GM18907 (cell line): ENCODE results near the gene DOP1A.

ENCODE experiments used
- ATAC-seq: cut with Tn5 transposase; IDR thresholded peaks from one replicate; pipeline ENCODE4 v1.9.1; 2021; ENCODE audit warnings: mild to moderate bottlenecking, moderate library complexity; ENCODE audit not compliant: unreplicated experiment

DOP1A gene

DNA sequence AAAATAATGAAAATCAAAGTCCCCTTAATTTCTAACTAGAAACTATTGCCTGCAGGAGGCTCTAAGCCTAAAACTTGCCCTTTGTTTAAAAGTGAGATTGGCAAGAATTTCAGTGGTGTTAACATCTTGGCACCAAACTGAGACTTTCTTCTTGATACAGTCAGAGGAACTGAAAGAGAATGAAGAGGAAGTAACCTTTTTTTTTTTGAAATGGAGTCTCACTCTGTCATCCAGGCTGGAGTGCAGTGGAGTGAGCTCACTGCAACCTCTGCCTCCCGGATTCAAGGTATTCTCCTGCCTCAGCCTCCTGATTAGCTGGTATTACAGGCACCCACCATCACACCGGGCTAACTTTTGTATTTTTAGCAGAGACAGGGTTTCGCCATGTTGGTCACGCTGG, 3.6 kb downstream of the DOP1A start:
- ATAC-seq, result peak; percentile 67

DNA sequence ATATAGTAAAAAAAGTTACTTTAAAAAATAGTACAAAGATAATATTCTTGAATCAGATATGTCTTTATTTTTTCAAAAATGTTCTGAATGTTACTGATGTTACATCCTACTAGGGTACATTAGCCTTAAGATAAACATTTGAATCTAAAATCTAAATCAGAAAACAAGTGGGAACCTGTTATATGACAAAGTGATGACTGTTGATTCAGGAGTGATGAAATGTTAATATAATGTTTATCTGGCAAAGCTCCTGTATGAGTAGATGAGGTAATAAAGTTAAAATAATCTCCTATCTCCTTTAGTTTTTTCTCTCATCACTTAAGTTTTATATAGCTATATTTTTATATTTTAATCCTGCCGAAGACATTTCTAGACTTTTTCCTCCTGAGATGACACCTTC, 4.2 kb downstream of the DOP1A start:
- ATAC-seq, result no peak

DNA sequence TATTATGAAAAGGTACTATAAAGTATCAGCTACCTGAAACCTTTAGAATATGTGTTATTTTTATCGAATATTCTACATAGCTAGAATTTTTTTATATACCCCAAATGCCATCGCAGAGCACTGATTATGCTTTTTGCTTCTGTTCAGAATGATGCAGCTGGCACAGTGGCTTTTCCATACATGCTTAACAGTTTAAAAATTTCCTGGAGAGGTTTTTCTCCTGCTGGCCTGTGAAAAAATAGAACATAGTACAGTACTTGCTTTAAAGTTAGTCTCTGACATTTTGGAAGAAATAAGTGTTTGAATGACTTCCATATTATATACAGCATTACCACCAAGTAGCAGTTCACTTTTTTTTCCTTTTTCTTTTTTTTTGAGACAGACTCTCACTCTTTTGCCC, 5.3 kb downstream of the DOP1A start:
- ATAC-seq, result no peak

DNA sequence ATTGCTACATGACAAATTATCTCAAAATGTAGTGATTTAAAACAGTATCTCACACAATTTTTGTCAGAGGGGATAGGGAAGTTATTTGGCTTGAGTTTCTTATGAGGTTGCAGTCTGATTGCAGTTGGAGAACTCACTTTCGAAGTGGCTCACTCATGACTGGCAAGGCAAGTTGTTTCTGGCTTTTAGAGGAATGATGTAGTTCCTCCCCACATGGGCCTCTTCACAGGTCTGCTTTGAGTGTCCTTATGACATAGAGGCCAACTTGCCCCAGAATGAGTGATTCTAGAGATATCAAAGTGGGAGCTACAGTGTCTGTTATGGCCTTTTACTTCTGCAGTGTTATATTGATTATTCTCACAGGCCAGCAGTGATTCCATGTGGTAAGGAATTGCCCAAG, 6.1 kb downstream of the DOP1A start:
- ATAC-seq, result no peak

DNA sequence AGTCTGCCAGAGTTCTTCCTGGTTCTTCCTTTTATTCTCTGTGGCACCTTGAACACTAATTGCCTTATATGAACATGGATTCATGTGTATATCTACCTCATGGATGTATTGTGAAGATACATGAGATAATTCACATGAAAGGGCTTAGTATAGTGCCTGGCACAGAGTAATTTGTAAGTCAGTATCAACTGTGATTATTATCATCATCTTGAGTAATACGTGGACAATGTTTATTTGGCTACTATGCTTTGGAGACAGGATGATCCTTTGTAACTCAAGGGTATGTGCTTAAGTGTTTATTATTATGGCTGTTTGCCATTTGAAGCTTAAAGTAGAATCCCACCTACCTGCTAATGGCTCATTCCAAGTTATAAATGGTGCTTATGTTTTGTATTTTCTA, 16.0 kb downstream of the DOP1A start:
- ATAC-seq, result no peak

DNA sequence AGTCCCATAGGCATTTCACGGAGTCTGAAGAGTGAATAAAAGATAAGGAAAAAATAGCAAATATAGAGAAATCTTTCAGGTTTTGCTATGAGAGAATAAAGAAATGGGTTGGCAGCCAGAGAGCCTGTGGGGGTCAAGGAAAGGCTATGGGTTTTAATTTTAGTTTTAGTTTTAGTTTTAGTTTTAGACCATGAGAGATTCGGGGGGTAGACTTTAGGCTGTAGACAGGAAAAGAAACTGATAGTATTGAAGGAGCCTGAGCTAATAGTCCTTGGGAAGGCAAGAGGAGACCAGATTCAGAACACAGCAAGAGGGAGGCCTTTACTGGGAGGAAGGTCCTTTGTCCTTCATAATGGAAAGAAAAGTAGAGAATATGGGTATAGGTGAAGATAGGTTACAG, 19.3 kb downstream of the DOP1A start:
- peak; percentile 98 for ATAC-seq

DNA sequence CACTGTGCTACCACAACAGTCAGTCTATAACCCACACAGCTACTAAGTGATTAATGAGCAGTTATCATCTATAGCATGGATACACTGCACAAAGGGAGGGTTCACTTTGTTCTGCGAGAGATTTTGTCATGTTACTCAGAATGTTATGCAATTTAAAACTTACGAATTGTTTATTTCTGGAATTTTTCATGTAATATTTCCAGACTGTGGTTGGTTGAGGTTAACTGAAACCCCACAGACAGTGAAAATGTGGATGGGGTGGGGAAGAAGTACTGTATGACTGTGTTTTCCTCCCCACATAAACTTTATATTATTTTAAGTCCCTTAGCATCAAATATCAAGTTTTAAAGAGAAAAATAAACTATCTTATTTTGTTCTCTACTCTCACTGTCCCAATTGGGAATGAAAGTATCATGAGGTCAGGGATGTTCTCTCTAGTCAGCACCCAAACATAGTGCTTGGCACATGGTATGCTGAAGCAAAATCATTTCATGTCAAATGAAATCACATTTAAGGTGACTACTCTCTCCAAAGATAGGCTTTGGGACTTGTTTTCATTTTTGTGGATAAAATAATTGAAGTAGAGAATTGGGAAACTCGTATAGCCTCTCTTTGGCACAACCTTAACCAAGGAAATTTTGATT, 25.4 kb downstream of the DOP1A start:
- ATAC-seq, result no peak

DNA sequence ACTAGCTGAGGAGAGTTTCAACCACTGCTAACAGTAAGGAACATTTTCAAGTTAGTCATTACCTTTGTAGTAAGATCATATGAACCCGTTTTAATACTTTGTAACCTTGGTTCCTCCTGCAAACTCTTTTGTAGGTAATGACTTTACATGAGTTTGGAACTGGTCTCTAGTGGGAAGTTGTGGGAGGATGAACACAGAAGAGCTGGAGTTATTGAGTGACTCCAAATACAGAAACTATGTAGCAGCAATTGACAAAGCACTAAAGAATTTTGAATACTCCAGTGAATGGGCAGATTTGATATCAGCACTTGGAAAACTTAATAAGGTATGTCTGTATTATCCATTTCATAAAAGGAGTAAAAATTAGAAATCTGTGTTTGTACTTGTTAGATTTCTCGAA, 29.3 kb downstream of the DOP1A start:
- ATAC-seq, result no peak

DNA sequence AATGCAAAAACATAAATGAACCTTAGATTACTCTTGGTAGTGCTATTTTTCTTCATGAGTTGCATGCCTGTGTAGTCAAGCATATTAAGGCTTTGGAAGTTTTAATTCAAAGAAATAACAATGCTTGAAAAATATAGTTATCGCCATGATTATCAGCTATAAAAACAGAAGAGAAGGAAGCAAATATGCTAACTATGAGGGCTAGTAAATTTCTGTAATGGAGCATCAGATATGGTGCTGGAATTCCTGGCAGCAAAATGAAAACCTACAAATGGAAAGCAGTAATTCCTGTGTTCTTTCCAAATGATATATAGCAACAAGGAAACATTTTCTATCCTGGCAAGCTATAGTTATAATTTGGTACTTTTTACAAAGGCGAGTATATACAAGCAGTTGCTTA, 29.7 kb downstream of the DOP1A start:
- no peak for ATAC-seq

DNA sequence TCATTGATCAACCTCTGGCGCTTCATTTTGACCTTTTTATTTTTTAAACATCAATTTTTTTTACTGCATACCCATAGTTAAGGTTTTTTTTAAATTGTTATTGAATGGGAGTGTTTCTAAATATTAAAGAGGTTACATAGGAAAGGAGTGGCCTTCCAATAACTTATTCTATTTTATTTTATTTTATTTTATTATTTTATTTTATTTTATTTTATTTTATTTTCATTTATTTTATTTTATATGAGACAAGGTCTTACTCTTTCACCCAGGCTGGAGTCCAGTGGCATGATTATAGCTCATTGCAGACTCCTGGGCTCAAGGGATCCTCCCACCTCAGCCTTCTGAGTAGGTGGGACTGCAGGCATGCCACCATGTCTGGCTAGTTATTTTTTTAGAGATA, 30.2 kb downstream of the DOP1A start:
- ATAC-seq, result no peak

DNA sequence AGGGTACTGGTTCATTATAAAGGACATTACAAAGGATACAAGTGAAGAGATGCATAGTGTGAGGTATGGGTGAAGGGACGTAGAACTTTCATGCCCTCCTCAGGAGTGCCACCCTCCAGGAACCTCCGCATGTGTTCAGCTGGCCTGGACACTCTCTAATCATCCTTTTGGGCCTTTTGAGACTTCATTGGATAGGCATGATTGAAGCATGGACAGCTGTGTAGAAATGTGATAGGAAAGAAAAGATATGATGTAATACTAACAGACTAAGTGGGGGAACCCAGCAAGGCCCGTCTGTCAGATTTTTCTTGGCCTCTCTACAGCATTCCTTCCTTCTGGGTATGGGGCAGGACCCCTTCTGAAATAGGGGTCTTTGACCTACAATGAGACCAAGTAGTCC, 31.1 kb downstream of the DOP1A start:
- no peak for ATAC-seq

DNA sequence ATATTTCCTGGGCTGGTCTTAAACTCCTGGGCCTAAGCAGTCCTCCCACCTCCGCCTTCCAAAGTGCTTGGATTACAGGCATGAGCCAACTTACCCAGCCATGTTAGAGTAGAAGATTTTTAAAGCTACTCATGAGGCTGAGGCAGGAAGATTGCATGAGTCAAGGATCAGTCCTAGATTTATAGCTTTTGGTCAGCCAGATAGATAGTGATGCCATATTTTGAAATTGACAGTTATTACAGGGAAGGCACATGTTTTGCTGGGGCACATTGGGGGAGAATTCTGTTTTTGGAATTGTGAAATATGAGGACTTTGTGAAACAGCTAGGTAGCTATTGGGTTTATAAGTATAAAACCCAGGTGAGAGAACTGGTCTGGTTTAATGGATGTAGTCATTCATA, 40.9 kb downstream of the DOP1A start:
- ATAC-seq, result no peak

DNA sequence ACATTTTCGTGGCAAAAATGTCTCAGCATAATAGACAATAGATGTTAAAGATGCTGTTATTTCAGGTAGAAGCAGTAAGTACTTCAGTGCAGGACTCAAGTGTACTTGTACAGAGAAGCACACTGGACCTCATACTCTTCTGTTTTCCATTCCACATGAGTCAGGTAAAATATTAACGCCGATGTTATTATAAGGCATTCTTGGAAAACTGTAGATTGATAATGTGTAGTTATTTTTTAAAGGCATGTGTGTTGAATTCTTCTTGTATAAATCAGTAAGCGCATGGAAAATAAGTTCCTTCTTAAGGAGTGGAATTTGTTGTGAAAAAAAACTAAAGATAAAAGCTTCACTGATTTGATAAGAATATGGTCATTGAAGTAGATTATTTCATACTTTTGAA, 45.8 kb downstream of the DOP1A start:
- ATAC-seq, result no peak

DNA sequence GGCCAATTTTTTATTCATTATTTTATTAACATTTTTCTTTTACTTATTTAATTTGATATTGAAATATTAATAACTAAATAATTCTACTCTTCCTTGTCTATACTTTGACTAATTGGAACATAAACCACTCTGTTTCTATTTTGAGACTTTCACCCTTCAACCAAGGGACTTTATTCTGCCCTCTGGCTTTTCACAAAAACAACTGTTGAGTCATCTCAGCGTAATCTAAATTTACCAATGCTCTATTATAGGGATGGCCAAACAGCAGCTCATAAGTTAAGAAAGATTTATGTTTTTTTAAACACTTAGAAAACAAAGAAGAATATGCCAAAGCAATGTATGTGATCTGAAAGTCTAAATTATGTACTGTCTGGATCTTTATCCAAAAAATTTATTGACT, 46.7 kb downstream of the DOP1A start:
- no peak for ATAC-seq

DNA sequence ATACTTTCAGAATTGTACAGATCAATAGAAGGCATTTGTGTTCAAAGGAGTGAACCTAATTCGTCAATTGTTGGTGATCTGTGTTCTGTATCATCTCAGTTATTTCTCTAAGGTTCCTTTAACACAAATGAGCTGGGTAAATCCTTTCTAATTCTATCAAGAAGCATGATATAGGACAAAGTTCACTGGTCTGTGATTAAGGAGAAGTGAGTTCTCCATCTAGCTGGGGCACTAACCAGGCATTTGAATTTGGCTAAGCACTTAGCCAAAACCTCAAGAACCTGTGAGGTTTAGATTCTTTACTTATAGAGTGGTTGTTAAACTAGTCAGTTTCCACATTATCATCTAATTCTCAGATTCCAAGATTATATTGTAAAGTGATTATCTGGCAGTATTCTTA, 50.3 kb downstream of the DOP1A start:
- ATAC-seq, result no peak

DNA sequence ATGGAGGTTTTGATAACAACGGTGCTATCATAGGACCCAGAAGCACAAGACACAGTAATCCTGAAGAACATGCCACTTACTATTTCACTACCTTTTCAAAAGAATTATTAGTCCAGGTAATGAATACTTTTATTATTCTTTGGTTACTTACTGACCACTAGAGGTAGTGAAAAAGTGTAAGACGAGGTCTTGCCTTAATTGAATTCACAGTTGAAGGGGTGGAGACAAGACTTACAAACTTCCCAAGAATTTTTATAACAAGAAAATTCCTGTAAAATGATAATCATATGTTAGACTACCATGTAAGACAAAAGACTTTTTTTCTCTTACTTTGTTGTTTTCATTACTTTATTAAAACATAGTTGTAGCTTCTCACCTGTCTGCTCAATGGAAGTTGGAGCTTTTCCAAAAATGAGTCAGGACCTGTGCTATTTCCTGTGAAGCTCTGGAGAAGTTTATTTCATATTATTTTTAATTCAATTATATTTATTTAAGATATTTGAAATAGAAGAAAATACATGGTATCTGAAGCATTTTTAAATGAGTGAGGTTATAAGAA, 52.4 kb downstream of the DOP1A start:
- ATAC-seq, result no peak

DNA sequence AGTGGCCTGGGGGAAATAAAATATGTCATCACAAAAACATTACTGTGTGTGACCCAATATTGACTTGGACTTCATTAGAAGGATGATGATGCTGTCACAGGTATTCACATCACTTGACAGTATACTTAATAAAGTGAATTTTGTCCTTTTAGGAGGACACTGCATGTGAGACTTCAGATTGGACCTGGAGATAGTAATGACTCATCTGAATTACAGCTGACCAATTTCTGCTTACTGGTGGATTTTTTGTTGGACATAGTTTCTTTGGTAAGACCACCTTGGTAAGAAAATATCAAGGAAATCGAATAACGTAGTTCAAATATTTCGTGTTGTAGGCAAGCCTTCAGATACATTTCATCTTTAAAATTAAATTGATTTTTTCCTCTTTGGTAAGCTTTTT, 57.1 kb downstream of the DOP1A start:
- no peak for ATAC-seq

DNA sequence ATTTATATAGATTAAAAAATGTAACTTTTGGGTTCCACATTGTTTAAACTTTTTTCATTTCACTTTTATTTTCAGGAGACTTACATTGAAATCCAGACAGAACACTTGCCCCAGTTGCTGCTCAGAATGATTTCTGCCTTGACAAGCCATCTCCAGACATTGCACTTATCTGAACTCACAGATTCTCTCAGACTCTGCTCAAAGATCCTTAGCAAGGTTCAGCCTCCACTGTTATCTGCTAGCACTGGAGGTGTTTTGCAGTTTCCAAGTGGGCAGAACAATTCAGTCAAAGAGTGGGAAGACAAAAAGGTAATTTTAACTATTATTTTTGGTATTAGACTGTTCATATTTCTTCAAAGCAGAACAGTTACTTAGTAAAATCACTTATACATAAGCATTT, 58.0 kb downstream of the DOP1A start:
- ATAC-seq, result no peak

DNA sequence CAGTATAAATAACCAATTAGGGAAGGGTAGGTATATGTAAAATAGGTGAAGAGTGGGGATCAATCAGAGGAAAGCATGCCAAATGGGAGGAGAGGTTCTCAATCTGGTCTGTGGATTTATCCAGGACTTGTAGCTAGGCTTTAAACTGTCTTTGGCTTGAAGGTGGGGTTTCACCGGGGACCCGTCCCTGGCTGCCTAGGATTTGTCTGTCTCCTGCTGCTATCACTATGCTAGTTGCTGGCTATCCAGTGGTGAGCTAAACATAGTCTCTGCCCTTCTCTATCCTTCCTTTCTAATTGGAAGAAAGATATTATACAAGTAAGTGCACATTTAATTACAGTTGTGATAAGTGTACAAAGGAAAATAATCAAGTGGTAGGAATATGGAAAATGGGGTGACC, 58.8 kb downstream of the DOP1A start:
- ATAC-seq, result no peak

DNA sequence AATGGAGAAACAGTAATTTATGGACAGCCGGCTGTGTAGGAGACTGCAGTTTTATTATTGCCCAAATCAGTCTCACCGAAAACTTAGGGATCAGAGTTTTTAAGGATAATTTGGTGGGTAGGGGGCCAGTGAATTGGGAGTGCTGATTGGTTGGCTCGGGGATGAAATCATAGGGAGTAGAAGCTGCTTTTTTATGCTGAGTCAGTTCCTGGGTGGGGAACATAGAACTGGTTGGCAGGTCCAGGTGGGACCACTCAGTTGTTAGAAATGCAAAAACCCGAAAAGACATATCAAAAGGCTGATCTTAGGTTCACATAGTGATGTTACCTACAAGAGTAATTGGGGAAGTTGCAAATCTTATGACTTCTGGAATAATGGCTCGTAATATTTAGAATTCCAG, 59.3 kb downstream of the DOP1A start:
- no peak for ATAC-seq

DNA sequence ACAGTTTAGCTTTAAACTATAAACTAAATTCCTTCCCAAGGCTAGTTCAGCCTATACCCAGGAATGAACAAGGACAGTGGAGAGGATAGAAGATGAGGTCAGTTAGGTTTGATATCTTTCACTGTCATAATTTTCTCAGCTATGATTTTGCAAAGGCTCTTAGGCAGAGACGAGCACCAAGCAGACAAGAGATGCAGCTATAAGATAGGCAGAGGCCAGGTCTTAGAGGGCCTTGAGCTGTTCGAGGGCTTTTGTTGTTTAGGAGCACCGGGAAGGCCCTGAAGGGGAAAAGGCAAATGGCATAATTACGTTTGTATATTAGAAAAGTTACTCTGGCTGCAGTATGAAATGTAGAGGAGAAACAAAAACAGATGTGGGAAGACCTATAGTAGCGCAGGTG, 59.8 kb downstream of the DOP1A start:
- no peak for ATAC-seq

DNA sequence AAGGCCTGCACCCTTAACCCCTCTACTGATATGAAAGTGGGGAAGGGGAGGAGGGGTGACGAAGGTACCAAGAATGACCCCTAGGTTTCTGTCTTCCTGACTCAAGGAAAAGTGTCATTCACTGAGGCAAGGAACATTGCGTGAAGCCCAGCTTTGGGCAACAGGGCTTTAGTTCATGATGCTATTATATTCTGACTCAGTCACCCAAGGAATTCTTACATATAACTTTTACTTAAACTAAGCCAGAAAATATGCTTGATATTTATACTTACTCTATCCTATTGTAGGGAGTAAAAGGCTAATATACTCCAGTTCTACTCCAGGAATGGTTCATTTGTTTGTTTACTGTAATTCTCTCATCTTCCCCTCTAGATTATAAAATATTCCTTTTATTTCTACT, 60.5 kb downstream of the DOP1A start:
- no peak for ATAC-seq

DNA sequence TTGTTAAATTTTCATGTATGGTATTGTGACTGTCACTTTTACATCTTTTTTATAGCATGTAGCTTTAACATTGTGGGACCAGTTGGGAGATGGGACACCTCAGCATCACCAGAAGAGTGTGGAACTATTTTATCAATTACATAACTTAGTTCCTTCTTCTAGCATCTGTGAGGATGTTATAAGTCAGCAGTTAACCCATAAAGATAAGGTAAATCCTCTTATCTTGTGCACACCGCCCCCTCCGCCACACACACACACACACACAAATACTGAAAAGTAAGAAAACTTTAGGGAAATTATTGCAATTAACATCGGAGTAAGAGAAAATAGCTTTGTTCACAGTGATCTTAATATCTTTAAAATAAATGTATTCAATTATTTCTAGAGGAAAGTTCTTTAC, 64.7 kb downstream of the DOP1A start:
- no peak for ATAC-seq
